Activated naive CD4-positive, alpha-beta T cell treated with anti-CD3 and anti-CD28 coated beads, Interleukin-2, amount 10 ng/mL, durations not matched to agents 7 days and 5 days (primary cell): Measurements from ENCODE around the gene HHEX.
"Not testable (repeated sequence)": the region's sequence is repeated elsewhere in the genome, so short reads cannot be mapped to it uniquely, and the experiment has no call there.

Experiments
- CTCF ChIA-PET: fragments of 350-600 bp; sonication (Branson Sonifier 250); formaldehyde crosslinking; loops from one replicate; lab custom pipeline; 2021; ENCODE audit warnings: antibody characterized with exemption; lab: Charles Lee
- DNase-seq: peaks from one replicate; pipeline ENCODE4 v3.0.0-alpha.2; 2020
- H3K27ac Mint-ChIP-seq: one replicate; pipeline ENCODE4 v1.8.0; 2021; ENCODE audit warnings: mild to moderate bottlenecking, moderate library complexity, mixed read lengths
- H3K27me3 Mint-ChIP-seq: one replicate; pipeline ENCODE4 v1.8.0; 2021; ENCODE audit warnings: mild to moderate bottlenecking, mixed read lengths
- H3K36me3 Mint-ChIP-seq: one replicate; pipeline ENCODE4 v1.8.0; 2021; ENCODE audit warnings: mixed read lengths
- H3K4me1 Mint-ChIP-seq: one replicate; pipeline ENCODE4 v1.8.0; 2021; ENCODE audit warnings: mixed read lengths
- H3K4me3 Mint-ChIP-seq: one replicate; pipeline ENCODE4 v1.8.0; 2021; ENCODE audit warnings: mild to moderate bottlenecking, moderate library complexity, mixed read lengths
- H3K9me3 Mint-ChIP-seq: one replicate; pipeline ENCODE4 v1.8.0; 2021; ENCODE audit warnings: mixed read lengths

HHEX gene

GRCh38 chr10:92689663-92690210 lies at the start of gene HHEX:
Gene HHEX (plus strand): TSS chr10:92689955. CDS start chr10:92689987, 32 bp downstream.
- Mint-ChIP-seq H3K27ac (peak within 1 kb of the TSS; percentile 28), H3K4me3 (peak within 1 kb of the TSS; percentile 62), H3K4me1 (peaks cover 30% of the 10 kb centered on the region), H3K27me3 (peaks cover 81% of the 10 kb centered on the region), H3K9me3 (no peaks in the 10 kb centered on the region), H3K36me3 (peaks cover 2% of the 10 kb centered on the region)
- CTCF ChIA-PET = interaction anchor here (1.3 kb wide), 1 partner anchor 196 kb away, joined by 3 read pairs; no protein-coding TSS in a partner anchor
- DNase-seq = peak; percentile 50

DNA sequence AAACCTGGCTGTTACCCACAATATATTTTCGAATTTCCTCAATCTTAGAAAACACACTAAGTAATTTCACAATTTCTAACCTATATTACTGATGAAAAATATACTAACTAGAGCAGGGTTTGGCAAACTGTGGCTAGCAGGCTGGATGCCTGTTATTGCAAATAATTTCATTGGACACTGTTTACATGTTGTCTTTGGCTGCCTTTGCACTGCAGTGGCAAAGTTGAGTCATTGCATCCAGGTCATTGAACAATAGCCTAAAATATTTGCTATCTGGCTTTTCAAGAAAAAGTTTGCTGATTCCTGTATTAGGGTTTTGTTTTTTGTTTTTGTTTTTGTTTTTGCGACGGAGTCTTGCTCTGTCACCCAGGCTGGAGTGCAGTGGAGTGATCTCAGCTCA lies 49.6 kb upstream of the HHEX start:
- Mint-ChIP-seq H3K27me3 (no peaks in the 10 kb centered on the region), H3K4me3 (no peak overlapping the region), H3K4me1 (peaks cover 4% of the 10 kb centered on the region), H3K9me3 (no peaks in the 10 kb centered on the region), H3K36me3 (peaks cover 56% of the 10 kb centered on the region), H3K27ac (no peak overlapping the region)
- no peak for DNase-seq
- CTCF ChIA-PET = interaction anchor here (0.9 kb wide), 1 partner anchor 154 kb away, joined by 3 read pairs; no protein-coding TSS in a partner anchor

DNA sequence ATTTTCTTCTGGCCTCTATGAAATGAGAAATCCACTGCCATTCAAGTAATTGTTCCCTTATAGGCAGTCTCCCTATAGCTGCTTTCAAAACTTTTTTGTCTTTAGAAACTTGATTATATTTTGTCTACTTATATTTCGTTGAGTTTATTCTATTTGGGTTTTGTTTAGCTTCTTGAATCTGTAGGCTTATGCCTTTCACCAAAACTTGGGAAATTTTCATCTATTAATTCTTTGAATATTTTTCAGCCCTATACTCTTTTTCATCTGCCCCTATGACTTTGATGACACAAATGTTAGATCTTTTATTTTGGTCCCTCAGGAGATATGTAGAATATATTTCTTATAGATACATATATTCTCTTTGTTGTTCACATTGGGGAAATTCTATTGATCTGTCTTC lies 48.3 kb upstream of the HHEX start:
- Mint-ChIP-seq H3K9me3 (no peaks in the 10 kb centered on the region), H3K27me3 (no peaks in the 10 kb centered on the region), H3K27ac (no peak overlapping the region), H3K36me3 (peaks cover 57% of the 10 kb centered on the region), H3K4me3 (no peak overlapping the region), H3K4me1 (peaks cover 4% of the 10 kb centered on the region)
- CTCF ChIA-PET = no interaction called here
- no peak for DNase-seq

DNA sequence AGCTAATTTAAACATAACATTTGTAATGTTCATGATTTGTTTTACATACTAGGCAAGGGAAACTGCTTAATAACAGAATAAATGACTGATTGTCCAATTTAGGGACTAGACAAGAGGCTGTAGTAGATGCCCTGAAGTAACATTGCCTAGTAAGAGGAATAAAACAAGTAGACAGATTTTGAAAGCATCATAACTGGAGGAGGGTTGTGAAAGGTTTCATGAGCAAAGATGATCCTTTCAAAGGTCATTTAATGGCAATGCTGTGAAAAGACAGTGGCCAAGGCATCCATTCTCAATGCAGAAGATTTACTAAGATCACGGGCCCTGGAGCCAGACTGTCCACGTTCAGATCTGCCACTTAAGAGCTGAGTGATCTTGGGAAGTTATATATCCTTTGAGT lies 44.8 kb upstream of the HHEX start:
- Mint-ChIP-seq H3K27ac (no peak overlapping the region), H3K4me3 (no peak overlapping the region), H3K27me3 (no peaks in the 10 kb centered on the region), H3K4me1 (peaks cover 4% of the 10 kb centered on the region), H3K36me3 (peaks cover 60% of the 10 kb centered on the region), H3K9me3 (no peaks in the 10 kb centered on the region)
- CTCF ChIA-PET = interaction anchor here (0.9 kb wide), 1 partner anchor 23 kb away, joined by 3 read pairs; no protein-coding TSS in a partner anchor
- DNase-seq = no peak

GRCh38 chr10:92650864-92651263 lies 38.9 kb upstream of the HHEX start:
- H3K36me3 Mint-ChIP-seq = peaks cover 64% of the 10 kb centered on the region
- H3K27me3 Mint-ChIP-seq, H3K4me3 Mint-ChIP-seq, H3K27ac Mint-ChIP-seq, H3K9me3 Mint-ChIP-seq, DNase-seq, H3K4me1 Mint-ChIP-seq: not testable (repeated sequence)
- CTCF ChIA-PET = interaction anchor here (0.6 kb wide), 1 partner anchor 348 kb away, joined by 3 read pairs; no protein-coding TSS in a partner anchor

- Mint-ChIP-seq H3K4me3 (no peak overlapping the region), H3K9me3 (no peaks in the 10 kb centered on the region), H3K27me3 (peaks cover under 1% of the 10 kb centered on the region), H3K36me3 (peaks cover 40% of the 10 kb centered on the region), H3K27ac (no peak overlapping the region), H3K4me1 (no peaks in the 10 kb centered on the region)
- no peak for DNase-seq
- CTCF ChIA-PET = interaction anchor here (1.4 kb wide), 1 partner anchor 92 kb away, joined by 3 read pairs; no protein-coding TSS in a partner anchor
Observed at GRCh38 chr10:92655426-92655825, 34.3 kb upstream of the HHEX start.

DNA sequence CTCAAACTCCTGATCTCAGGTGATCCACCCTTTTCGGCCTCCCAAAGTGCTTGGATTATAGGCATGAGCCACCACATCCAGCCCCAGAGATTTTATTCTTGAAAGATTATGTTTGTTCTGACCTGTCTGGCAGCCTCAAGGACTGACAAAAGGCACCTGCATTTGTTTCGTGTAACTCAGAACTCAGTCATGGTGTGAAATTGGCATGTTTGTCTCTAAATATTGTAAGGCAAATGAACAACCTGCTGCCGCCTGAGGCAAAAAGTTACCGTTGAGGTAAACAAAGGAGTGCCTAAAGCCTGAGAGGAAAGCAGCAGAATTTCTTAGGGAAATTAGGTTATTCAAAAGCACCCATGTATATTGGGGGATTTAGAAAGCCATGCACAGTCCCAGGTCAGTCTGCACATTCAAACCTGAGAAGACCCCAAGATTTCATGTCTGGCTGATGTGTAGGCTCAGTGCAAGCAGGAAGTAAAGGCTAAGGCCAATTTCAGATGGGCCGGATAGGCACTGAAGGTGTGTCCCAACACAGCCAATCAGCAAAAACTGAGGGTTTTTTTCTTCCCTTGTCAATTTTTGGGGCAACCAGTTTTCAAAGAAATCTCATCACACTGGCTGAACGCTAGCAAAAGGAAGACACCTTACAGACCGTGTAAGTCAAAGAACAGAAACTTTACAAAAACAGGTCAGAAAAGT lies 33.3 kb upstream of the HHEX start:
- CTCF ChIA-PET = interaction anchor here (0.7 kb wide), 1 partner anchor 1022 kb away, joined by 3 read pairs; no protein-coding TSS in a partner anchor
- DNase-seq = no peak
- peaks cover 5% of the 10 kb centered on the region for H3K27me3 Mint-ChIP-seq
- no peak overlapping the region for H3K4me3 Mint-ChIP-seq
- H3K9me3 Mint-ChIP-seq = no peaks in the 10 kb centered on the region
- H3K4me1 Mint-ChIP-seq = no peaks in the 10 kb centered on the region
- H3K27ac Mint-ChIP-seq = peak overlapping the region; percentile 11
- H3K36me3 Mint-ChIP-seq = peaks cover 34% of the 10 kb centered on the region

DNA sequence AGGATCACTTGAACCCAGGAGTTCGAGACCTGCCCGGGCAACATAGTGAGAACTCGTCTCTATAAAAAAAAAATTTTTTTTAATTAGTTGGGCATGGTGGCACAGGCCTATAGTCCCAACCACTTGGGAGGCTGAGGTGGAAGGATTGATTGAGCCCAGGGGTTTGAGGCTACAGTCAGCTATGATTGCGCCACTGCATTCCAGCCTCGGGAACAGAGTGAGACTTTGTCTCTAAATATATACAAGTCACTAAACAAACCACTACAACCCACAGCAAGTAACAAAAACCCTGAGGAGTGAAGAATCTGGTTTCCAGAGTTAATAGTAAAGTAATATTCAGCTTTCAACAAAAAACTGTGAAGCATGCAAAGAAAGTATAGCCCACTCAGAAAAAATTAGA lies 32.7 kb upstream of the HHEX start:
- Mint-ChIP-seq H3K4me1 (no peaks in the 10 kb centered on the region), H3K36me3 (peaks cover 31% of the 10 kb centered on the region), H3K4me3 (no peak overlapping the region), H3K9me3 (no peaks in the 10 kb centered on the region), H3K27ac (no peak overlapping the region), H3K27me3 (peaks cover 5% of the 10 kb centered on the region)
- CTCF ChIA-PET = no interaction called here
- no peak for DNase-seq

- peaks cover 6% of the 10 kb centered on the region for H3K36me3 Mint-ChIP-seq
- peaks cover 14% of the 10 kb centered on the region for H3K27me3 Mint-ChIP-seq
- H3K9me3 Mint-ChIP-seq = peaks cover 12% of the 10 kb centered on the region
- no peaks in the 10 kb centered on the region for H3K4me1 Mint-ChIP-seq
- CTCF ChIA-PET = no interaction called here
- H3K27ac Mint-ChIP-seq = no peak overlapping the region
- H3K4me3 Mint-ChIP-seq = no peak overlapping the region
- DNase-seq = no peak
Observed at GRCh38 chr10:92662848-92663247, 26.9 kb upstream of the HHEX start.

- no peak for DNase-seq
- CTCF ChIA-PET = no interaction called here
- Mint-ChIP-seq H3K9me3 (peaks cover 12% of the 10 kb centered on the region), H3K27me3 (peaks cover 14% of the 10 kb centered on the region), H3K36me3 (peaks cover 6% of the 10 kb centered on the region), H3K27ac (no peak overlapping the region), H3K4me3 (no peak overlapping the region), H3K4me1 (no peaks in the 10 kb centered on the region)
Observed at GRCh38 chr10:92664322-92664721, 25.4 kb upstream of the HHEX start.

GRCh38 chr10:92667078-92667477 lies 22.7 kb upstream of the HHEX start:
- CTCF ChIA-PET = no interaction called here

GRCh38 chr10:92677708-92678107 lies 12.0 kb upstream of the HHEX start:
- no peak for DNase-seq
- H3K36me3 Mint-ChIP-seq = no peaks in the 10 kb centered on the region
- no peak overlapping the region for H3K27ac Mint-ChIP-seq
- no peak overlapping the region for H3K4me3 Mint-ChIP-seq
- H3K9me3 Mint-ChIP-seq = peaks cover 2% of the 10 kb centered on the region
- H3K27me3 Mint-ChIP-seq = peaks cover 15% of the 10 kb centered on the region
- CTCF ChIA-PET = no interaction called here
- no peaks in the 10 kb centered on the region for H3K4me1 Mint-ChIP-seq

More at GRCh38 chr10:92667078-92667477, 22.7 kb upstream of the HHEX start:
- H3K4me3 Mint-ChIP-seq = no peak overlapping the region
- no peak overlapping the region for H3K27ac Mint-ChIP-seq
- DNase-seq = no peak
- peaks cover 12% of the 10 kb centered on the region for H3K9me3 Mint-ChIP-seq
- peaks cover 6% of the 10 kb centered on the region for H3K36me3 Mint-ChIP-seq
- no peaks in the 10 kb centered on the region for H3K4me1 Mint-ChIP-seq
- H3K27me3 Mint-ChIP-seq = peaks cover 9% of the 10 kb centered on the region

- no peak for DNase-seq
- CTCF ChIA-PET = no interaction called here
- no peak overlapping the region for H3K27ac Mint-ChIP-seq
- peaks cover 2% of the 10 kb centered on the region for H3K9me3 Mint-ChIP-seq
- no peaks in the 10 kb centered on the region for H3K4me1 Mint-ChIP-seq
- no peak overlapping the region for H3K4me3 Mint-ChIP-seq
- peaks cover 20% of the 10 kb centered on the region for H3K27me3 Mint-ChIP-seq
- H3K36me3 Mint-ChIP-seq = no peaks in the 10 kb centered on the region
Observed at GRCh38 chr10:92678206-92678605, 11.5 kb upstream of the HHEX start.

DNA sequence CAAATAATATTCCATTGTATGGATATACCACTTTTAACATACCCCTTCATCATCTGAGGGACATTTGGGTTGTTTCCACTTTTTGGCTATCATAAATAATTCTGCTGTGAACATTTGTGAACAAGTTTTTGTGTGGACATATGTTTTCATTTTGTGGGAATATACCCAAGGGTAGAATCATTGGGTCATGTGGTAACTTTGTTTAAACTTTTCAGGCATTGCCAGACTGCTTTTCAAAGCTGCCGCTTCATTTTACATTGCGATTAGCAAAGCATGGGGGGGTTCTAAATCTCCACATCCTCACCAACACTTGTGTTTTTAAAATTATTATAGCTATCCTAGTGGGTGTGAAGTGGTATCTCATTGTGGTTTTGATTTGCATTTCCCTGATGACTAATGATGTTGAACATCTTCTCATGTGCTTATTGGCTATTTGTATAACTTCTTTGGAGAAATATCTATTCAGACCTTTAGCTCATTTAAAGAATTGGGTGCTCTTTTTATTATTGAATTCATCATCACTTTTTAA lies 8.4 kb upstream of the HHEX start:
- Mint-ChIP-seq H3K4me1 (no peaks in the 10 kb centered on the region), H3K4me3 (no peak overlapping the region), H3K36me3 (no peaks in the 10 kb centered on the region), H3K27me3 (peaks cover 40% of the 10 kb centered on the region), H3K9me3 (peaks cover 2% of the 10 kb centered on the region), H3K27ac (no peak overlapping the region)
- CTCF ChIA-PET = no interaction called here
- no peak for DNase-seq

- CTCF ChIA-PET = no interaction called here
- peaks cover 30% of the 10 kb centered on the region for H3K4me1 Mint-ChIP-seq
- no peak for DNase-seq
- H3K27ac Mint-ChIP-seq = no peak overlapping the region
- H3K4me3 Mint-ChIP-seq = peak overlapping the region; percentile 53
- no peaks in the 10 kb centered on the region for H3K9me3 Mint-ChIP-seq
- peaks cover 76% of the 10 kb centered on the region for H3K27me3 Mint-ChIP-seq
- H3K36me3 Mint-ChIP-seq = peaks cover 2% of the 10 kb centered on the region
Observed at GRCh38 chr10:92688573-92688926, 1.2 kb upstream of the HHEX start.
